Measurements from ENCODE around the gene RPL7L1.

DNA sequence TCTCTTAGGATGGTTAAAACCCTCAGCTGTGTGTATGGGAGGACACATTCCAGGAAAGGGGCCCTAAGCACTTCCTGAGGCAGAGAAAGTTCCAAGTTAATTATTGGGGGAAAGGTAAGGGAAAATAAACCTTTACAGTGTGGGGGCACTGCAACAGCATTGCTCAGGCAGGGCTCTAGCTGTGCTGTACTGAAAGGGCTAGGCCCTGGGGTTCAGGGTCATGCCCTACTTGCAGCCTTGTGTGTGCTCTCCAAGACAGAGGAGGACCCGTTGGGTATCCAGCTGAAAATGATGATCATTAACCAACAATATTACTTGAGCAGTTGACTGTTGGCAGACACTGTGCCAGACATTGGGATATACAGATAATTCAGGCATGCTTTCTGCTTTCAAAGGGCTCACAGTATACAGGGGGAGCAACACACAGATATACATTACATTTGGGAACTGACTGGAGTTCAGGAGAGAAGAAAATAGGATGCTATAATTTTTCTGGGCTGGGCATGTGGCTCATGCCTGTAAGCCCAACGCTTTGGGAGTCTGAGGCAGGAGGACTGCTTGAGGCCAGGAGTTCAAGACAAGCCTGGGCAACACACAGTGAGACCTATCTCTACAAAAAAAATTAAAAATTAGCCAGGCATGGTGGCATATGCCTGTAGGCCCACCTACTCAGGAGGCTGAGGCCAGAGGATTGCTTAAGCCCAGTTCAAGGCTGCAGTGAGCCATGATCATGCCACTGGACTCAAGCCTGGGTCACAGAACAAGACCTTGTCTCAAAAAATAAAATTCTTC is 9.1 kb upstream of the RPL7L1 start:
- TF ChIP-seq, protein P1, sequence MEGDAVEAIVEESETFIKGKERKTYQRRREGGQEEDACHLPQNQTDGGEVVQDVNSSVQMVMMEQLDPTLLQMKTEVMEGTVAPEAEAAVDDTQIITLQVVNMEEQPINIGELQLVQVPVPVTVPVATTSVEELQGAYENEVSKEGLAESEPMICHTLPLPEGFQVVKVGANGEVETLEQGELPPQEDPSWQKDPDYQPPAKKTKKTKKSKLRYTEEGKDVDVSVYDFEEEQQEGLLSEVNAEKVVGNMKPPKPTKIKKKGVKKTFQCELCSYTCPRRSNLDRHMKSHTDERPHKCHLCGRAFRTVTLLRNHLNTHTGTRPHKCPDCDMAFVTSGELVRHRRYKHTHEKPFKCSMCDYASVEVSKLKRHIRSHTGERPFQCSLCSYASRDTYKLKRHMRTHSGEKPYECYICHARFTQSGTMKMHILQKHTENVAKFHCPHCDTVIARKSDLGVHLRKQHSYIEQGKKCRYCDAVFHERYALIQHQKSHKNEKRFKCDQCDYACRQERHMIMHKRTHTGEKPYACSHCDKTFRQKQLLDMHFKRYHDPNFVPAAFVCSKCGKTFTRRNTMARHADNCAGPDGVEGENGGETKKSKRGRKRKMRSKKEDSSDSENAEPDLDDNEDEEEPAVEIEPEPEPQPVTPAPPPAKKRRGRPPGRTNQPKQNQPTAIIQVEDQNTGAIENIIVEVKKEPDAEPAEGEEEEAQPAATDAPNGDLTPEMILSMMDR (IDR thresholded peaks at IDR 0.05): no peak
- TF ChIP-seq POLR2A (IDR thresholded peaks at IDR 0.05) (no peak), EP300 (IDR thresholded peaks at IDR 0.05) (no peak), POLR2AphosphoS5 (IDR thresholded peaks at IDR 0.05) (no peak)
